ENCODE data around the gene ZFP69.

- TF ChIP-seq, protein P1, sequence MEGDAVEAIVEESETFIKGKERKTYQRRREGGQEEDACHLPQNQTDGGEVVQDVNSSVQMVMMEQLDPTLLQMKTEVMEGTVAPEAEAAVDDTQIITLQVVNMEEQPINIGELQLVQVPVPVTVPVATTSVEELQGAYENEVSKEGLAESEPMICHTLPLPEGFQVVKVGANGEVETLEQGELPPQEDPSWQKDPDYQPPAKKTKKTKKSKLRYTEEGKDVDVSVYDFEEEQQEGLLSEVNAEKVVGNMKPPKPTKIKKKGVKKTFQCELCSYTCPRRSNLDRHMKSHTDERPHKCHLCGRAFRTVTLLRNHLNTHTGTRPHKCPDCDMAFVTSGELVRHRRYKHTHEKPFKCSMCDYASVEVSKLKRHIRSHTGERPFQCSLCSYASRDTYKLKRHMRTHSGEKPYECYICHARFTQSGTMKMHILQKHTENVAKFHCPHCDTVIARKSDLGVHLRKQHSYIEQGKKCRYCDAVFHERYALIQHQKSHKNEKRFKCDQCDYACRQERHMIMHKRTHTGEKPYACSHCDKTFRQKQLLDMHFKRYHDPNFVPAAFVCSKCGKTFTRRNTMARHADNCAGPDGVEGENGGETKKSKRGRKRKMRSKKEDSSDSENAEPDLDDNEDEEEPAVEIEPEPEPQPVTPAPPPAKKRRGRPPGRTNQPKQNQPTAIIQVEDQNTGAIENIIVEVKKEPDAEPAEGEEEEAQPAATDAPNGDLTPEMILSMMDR (IDR thresholded peaks at IDR 0.05; ENCODE audit: low read length) = no peak
- TF ChIP-seq EZH2 (optimal IDR thresholded peaks at IDR 0.05; ENCODE audit: low read depth, low read length) = no peak
Measured at GRCh38 chr1:40519517-40519916, 42.4 kb downstream of the ZFP69 start.
